Endothelial cell of umbilical vein (primary cell): ENCODE measurements around the gene MEIOB.

Source experiments
- CTCF ChIP-seq, 2 donors: IDR thresholded peaks; 1 replicate in 1 of 2; 2 replicates in 1 of 2; pipeline ENCODE4 v1.5.1; 2011; ENCODE audit warnings: low read length in 2 of 2, mild to moderate bottlenecking in 2 of 2, moderate library complexity in 2 of 2, control low read depth in 1 of 2, inconsistent platforms in 1 of 2, low read depth in 1 of 2; ENCODE audit not compliant: insufficient read depth in 1 of 2; ENCODE audit errors: extremely low read depth in 1 of 2
- EZH2 ChIP-seq: IDR thresholded peaks from 2 replicates; pipeline ENCODE4 v1.6.1; 2012; ENCODE audit warnings: borderline replicate concordance, low read depth, mild to moderate bottlenecking, moderate library complexity, low read length, inconsistent platforms; ENCODE audit not compliant: severe bottlenecking
- GATA2 ChIP-seq: IDR thresholded peaks from 2 replicates; pipeline ENCODE4 v1.7.0; 2011; ENCODE audit warnings: low read depth, mild to moderate bottlenecking, moderate library complexity, mixed read lengths, low read length; ENCODE audit not compliant: insufficient read length, insufficient read depth
- MAX ChIP-seq: IDR thresholded peaks from 2 replicates; pipeline ENCODE4 v1.6.1; 2011; ENCODE audit not compliant: insufficient read depth, insufficient read length
- MYC ChIP-seq: IDR thresholded peaks from one replicate; pipeline ENCODE4 v1.6.1; 2011; ENCODE audit warnings: mild to moderate bottlenecking, low read depth, low read length
- POLR2A ChIP-seq: IDR thresholded peaks from 2 replicates; pipeline ENCODE4 v1.6.1; 2012; ENCODE audit warnings: low read depth, mild to moderate bottlenecking, control low read depth, low read length
- POLR2AphosphoS5 ChIP-seq: IDR thresholded peaks from 2 replicates; pipeline ENCODE4 v1.6.1; 2012; ENCODE audit warnings: low read depth, mild to moderate bottlenecking, control low read depth, low read length, moderate library complexity; ENCODE audit not compliant: insufficient read depth

GRCh38 chr16:1906846-1907165 lies 34.8 kb upstream of the MEIOB start:
- no peak for TF ChIP-seq CTCF (IDR thresholded peaks at IDR 0.05; ENCODE audit: extremely low read depth in 1 of 2, insufficient read depth in 1 of 2, low read depth in 1 of 2, low read length in 2 of 2)
- TF ChIP-seq POLR2A, result no peak
- TF ChIP-seq EZH2, result no peak
- no peak for TF ChIP-seq MYC
- no peak for TF ChIP-seq MAX
- TF ChIP-seq POLR2AphosphoS5, result no peak
- TF ChIP-seq GATA2, result no peak
